Prostate gland (tissue), 2 donors: Measurements from ENCODE around the gene OVOL1.

Source experiments
- POLR2A ChIP-seq: fragments of 450-650 bp; IDR thresholded peaks from one replicate; pipeline ENCODE4 v1.6.1; 2016; ENCODE audit warnings: antibody characterized with exemption, mild to moderate bottlenecking
- TF ChIP-seq, protein P1 (sequence below), 4 experiments: fragments of 200-600 bp in 2 of 4; fragments of 450-650 bp in 2 of 4; sonication (generic) in 2 of 4; IDR thresholded peaks; 1 replicate in 3 of 4; 2 replicates in 1 of 4; pipeline ENCODE4 v1.5.1; 2016 to 2019; ENCODE audit warnings: antibody characterized with exemption in 4 of 4, mild to moderate bottlenecking in 2 of 4, moderate library complexity in 2 of 4

DNA sequence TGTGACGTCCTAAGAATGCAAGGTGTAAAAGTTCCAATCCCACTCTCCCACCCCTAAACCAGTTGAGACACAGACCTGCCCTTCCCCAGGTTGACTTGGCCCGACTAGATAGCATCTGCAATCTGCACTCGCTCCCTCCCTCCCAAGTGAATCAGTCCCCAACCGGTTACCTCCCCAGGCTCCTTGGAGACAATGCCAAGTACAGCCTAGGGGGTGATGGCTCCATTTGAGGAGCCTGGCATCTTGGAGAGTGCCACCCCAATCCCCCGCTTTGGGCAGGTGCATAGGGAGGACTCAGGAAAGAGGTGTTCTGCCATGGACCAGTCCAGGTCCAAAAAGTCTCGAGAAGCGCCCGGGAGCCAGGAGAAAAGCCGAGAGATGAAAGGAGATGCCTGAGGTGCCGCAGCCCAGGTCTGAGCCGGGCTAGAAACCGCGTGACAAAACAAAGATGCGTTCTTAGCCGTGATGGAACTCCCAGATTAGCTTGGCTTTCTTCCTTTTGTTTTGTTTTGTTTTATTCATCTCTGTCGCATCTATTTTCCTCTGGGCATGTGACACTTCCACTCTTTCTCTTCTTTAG, 28.2 kb downstream of the OVOL1 start:
- TF ChIP-seq POLR2A, result no peak
- TF ChIP-seq, protein P1, sequence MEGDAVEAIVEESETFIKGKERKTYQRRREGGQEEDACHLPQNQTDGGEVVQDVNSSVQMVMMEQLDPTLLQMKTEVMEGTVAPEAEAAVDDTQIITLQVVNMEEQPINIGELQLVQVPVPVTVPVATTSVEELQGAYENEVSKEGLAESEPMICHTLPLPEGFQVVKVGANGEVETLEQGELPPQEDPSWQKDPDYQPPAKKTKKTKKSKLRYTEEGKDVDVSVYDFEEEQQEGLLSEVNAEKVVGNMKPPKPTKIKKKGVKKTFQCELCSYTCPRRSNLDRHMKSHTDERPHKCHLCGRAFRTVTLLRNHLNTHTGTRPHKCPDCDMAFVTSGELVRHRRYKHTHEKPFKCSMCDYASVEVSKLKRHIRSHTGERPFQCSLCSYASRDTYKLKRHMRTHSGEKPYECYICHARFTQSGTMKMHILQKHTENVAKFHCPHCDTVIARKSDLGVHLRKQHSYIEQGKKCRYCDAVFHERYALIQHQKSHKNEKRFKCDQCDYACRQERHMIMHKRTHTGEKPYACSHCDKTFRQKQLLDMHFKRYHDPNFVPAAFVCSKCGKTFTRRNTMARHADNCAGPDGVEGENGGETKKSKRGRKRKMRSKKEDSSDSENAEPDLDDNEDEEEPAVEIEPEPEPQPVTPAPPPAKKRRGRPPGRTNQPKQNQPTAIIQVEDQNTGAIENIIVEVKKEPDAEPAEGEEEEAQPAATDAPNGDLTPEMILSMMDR (IDR thresholded peaks at IDR 0.05), result no peak
